Germinal center (tissue), 1 donor: Measurements from ENCODE around the gene RPS6KB2.

Source experiments
- DNase-seq: peaks from one replicate; pipeline ENCODE4 v3.0.0; 2012; ENCODE audit warnings: mixed read lengths, low spot score

The RPS6KB2 gene

GRCh38 chr11:67429722-67430121 lies 1.4 kb downstream of the RPS6KB2 start:
- no peak for DNase-seq

GRCh38 chr11:67431346-67432249 lies 3.3 kb downstream of the RPS6KB2 start:
- DNase-seq: no peak

GRCh38 chr11:67432655-67433349 lies 4.5 kb downstream of the RPS6KB2 start:
- no peak for DNase-seq

GRCh38 chr11:67433536-67434394 lies 5.5 kb downstream of the RPS6KB2 start:
- no peak for DNase-seq

GRCh38 chr11:67434395-67434881 lies 6.1 kb downstream of the RPS6KB2 start:
- no peak for DNase-seq

GRCh38 chr11:67435031-67435726 lies 6.9 kb downstream of the RPS6KB2 start:
- no peak for DNase-seq

- DNase-seq: no peak
These were observed 7.6 kb downstream of the RPS6KB2 start for GRCh38 chr11:67435727-67436458.

GRCh38 chr11:67436459-67437081 lies 8.3 kb downstream of the RPS6KB2 start:
- DNase-seq: peak; percentile 71

- peak; percentile 80 for DNase-seq
These were observed 9.0 kb downstream of the RPS6KB2 start, which contains the start of gene PTPRCAP for GRCh38 chr11:67437082-67437808. PTPRCAP (minus strand) TSS chr11:67437682; CDS start chr11:67437619, 63 bp downstream.

- DNase-seq: no peak
These were observed 9.5 kb downstream of the RPS6KB2 start for GRCh38 chr11:67437809-67438157.

- peak; percentile 83 for DNase-seq
These were observed 10.0 kb downstream of the RPS6KB2 start for GRCh38 chr11:67438158-67438902.

GRCh38 chr11:67439321-67440228 lies 11.3 kb downstream of the RPS6KB2 start:
- DNase-seq: no peak

GRCh38 chr11:67440229-67441097 lies 12.2 kb downstream of the RPS6KB2 start:
- DNase-seq: no peak

GRCh38 chr11:67441098-67441563 lies 12.8 kb downstream of the RPS6KB2 start:
- no peak for DNase-seq

- DNase-seq: no peak
These were observed 13.5 kb downstream of the RPS6KB2 start for GRCh38 chr11:67441731-67442351.
